ENCODE data around the gene PIGM.

Gene PIGM

DNA sequence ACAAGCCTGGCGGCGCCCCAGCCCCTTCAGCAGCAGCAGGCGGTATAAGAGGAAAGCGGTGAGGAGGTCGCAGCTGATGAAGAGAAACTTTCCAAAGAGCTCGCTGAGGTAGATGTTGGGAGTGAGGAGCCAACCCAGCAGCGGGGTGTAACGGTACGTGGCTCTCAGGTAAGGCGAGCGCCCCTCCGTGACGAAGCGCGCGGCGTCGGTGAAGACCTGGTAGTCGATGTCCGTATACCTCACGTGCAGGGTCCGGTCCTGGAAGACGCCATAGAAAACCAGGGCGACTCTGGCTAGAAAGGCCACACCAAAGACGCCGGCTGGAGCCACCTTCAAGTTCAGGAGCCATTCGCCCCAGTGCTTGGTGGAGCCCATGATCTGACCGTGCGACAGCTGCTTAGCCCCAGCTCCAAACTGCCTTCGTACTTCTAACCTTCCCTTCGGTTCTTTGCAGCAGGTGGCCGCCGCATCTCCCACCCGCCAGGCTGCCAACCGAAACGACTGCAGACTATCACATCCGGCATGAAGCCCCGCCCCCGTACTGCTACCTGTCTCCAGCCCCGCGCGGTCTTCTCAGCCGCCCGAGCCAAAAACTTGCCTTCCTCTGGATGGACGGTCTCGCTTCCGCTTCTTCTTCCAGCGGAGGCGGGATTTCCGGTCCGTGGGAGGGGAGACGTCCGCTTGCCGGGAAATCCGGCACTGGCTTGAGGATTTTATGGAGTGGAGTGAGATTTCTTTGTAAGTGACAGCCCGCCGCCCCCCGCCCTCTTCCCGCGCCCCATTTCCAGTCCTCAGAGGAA, at the start of gene PIGM:
Gene PIGM, minus strand, starts transcription at position 626 of the 800 bp plus-strand sequence. Its CDS starts 251 bp downstream, at position 375.
- peak; percentile 96 for DNase-seq (ENCODE audit: low spot score)

DNA sequence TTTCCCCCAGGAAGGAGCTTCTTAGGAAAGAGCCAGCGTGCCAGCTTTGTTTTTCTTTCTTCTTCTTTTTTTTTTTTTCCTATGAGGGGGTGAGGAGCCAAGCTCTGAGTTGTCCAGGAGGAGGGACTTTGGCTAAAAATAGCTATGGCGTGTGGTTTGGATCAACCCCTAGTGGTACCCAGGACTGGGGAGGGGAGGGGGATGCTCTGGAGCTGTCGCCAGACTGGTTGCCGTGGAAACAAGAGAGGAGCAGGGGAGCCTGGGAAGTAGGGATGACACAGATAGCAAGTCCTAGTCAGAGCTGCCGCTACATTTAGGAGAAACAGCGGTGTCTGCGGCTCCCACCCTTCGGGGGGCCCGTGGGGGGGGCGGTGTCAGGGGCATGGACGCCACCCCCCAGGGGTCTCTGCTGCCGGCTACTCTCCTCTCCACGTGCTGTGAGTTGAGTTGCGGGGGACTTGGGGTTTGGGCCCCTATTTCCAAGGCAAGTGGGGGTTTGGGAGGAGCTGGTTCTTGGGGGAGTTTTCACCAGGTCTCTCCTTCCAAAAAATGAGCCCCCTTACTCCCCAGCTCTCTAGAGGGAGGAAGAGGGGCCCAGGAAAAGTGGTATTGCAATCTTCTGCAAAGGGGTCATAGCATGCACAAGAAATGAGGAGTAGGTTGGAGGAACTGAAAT, 49.6 kb upstream of the PIGM start, which contains the start of gene KCNJ9:
Gene KCNJ9, plus strand, starts transcription at position 278 of the 676 bp plus-strand sequence. CDS start 2,493 bp downstream, outside the sequence.
- DNase-seq (ENCODE audit: low spot score): no peak

DNA sequence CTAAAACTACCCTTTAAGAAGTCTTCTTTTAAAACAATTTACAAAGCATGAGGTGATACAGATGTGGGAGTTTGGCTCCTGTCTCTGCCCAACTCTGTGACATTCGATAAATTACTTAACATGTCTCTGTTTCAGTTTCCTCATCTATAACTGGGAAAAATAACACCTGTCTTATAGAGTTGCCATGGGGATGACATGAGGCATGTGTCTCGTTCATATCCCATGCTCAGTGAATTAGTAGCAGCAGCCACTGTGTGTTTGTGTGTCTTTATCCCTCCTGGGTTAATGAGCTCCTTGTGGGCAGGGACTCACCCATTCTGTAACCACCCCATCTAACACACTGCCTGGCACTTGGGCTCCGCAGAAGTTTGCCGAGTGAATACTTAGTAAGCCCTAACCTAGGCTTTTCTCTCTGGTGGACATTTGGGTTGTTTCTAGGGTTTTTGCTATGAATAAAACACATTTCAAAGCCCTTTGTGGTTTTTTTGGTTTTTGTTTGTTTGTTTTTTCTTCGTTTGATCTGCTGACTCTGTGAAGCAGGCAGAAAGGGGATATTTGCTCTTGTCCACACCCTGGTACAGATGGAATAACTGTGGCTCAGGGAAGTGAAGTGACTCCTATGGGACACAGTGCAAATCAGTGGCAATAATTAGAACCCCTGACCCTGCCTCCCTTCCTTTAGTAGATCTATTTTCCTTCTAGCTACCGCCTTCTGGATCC, 48.8 kb upstream of the PIGM start:
- DNase-seq (ENCODE audit: low spot score): no peak

DNA sequence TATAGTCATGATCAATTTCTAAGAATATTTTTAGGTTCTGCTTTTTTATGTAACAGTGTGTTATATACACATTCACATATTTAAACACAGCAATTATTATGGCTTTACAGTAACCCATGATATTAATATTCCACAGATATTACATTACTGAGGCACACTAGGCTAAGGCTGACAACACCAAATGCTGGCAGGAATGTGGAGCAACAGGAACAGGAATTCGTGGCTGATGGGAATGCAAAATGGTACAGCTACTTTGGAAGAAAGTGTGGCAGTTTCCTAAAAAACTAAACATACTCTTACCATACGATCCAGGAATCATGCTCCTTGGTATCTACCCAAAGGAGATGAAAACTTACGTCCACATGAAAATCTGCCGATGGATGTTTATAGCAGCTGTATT, 47.7 kb upstream of the PIGM start:
- no peak for DNase-seq (ENCODE audit: low spot score)

DNA sequence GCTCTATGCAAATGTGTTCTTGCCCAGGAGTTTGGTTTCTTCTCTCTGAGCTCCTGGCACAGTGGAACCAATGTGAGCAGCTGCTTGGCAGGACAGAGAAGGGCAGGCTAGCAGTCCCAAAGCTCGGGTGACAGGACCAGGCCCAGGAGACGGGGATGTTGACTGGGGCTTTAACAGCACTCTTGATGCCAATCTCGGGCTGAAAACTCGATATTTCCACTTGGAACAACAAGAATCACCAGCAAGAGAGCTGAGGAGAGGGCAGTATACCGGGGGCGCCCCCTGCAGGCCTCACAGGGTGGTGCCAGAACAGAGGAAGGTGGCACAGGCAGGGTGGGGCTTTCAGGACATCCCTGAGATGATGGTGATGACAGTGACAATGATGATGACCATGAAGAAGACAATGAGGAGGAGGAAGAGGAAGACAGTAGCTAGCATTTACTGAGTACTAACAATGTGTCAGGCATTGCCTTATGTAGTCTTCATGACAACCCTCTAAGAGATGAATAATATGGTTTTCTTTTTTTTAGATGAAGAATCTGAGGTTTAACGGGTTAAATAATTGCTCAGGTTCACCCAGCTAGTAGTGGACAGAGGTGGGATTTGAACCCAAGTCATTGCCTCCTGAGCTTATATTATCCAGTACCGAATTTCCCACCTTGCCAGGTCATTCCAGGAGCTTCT, 46.9 kb upstream of the PIGM start:
- peak; percentile 68 for DNase-seq (ENCODE audit: low spot score)

DNA sequence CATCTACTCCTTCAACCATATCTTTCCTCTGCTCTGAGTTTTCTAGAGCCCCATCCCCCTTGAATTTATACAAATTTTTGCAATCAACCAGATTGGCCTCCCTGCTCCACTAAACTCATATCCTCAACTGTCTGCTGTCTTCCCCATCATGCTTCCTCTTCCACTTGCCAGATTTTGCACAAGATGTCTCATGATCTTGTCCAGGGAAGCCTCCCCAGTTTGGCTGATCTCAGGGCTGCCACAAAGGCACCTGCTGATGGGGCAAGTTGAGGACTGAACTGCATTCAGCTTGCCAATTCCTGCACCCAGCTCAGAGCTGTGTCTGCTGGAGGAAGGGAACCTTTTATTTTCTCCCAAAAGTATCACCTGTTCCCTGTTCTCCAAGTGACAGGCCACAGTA, 45.7 kb upstream of the PIGM start:
- DNase-seq (ENCODE audit: low spot score): no peak

DNA sequence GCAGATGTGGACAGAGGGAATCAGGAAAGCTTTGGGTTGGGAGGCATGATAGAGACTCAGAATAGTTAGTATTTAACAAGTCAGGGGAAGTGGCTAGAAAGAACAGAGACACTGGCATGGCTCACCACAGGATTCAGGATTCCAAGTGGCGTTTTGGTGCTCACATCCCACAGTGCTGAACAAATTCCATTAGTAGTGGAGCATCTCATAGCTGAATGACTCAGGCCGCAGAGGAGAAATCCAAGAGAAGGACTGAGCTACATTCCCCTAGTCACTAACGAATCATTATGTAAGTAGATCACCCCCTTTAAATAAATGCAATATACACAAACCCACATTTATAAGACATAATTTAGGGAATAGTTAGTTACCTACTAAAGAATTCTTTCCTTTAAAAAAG, 44.5 kb upstream of the PIGM start:
- no peak for DNase-seq (ENCODE audit: low spot score)

DNA sequence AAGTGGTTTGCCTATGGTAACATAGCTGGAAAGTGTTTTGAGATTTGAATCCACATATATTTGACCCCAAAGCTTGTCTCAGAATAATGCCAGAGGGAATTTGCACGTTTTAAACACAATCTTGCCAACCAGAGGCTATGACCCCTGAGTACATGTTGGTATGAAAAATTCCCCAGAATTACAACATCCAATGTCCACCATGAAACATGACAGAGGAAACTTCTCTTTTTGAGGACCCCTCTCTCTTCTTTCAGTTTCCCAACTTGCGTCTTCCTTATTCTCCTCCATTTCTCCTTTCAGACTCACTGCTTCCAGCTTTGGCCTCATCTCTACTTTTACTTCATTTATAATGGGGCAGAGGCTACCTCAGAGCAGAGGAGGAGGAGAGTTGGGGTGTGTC, 44.0 kb upstream of the PIGM start:
- no peak for DNase-seq (ENCODE audit: low spot score)

DNA sequence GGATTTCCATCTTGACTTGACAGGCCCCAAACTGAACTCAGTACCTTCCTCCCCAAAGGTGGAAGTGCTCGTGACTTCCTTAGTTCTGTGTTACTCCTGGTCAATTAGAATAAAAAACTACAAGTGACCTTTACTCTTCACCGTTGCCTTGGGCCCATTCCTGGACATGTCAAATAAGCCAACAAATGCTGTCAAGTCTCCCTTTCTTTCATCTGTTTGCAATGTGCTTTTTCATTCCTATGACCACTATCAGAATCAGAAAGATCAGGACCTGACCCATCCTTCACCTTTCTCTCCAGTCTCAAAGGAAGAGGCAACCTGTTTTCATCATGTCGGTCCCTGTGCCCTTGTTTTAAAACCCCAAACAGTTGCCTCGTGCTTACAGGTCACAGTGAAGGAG, 43.1 kb upstream of the PIGM start:
- no peak for DNase-seq (ENCODE audit: low spot score)

DNA sequence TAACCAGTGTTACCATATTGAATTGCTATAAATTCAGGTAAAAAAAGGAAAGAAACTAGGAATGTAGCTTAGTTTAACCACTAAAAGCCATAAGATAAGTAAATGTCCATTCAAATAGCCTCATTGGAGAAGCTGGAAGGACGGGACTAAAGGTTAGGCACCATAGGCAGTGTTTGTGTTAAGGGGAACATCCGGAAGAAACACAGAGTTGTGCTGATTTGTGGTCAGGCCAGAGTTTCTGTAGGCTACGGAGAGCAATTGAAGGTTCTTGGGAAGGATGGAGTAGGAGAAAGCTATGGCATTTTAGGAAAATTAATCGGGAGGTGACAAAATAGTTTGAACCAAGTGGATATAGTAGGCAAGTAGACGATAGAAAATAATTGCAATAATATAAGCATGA, 39.5 kb upstream of the PIGM start:
- DNase-seq (ENCODE audit: low spot score): no peak

DNA sequence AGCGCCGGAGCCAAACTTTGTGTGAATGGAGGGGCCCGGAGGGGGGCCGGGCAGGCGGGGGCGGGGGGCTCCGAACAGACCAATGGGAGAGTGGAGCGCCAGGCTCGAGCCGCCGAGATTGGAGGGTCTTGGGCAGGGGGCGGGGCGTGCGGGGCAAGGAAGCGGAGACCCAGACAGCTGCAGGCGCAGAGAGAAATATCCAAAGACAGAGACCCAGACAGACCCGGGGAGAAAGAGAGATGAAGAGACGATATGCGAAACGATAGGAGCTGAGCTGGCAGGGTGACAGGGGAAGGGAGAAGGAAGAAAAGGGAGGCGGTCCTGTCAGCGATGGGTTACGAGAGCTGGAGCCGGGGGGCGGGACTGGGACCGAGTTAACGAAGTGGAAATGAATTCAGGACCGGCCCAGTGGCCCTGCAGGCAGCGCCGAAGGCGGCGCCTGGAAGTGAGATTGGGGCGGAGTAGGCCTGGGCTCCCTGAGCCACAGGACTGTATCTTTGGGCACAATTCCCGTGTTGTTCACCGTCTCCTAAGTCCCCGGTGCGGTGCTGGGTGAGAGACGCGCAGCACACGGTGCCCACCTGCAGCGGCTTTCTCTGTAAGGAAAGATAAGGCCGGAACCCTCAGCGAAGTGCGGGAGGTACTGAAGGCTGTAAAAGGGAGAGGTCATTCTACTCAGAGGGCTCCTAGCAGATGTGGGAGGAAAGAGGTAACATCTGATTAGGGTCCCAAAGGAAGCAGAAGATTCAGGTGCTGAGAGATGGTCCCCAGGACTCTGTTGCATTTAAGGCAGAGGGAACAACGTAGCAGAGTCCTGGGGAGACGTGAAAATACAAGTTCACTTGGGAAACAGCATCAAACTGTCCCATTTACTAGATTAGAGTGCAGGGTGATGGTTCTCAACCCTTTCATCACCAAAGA, 38.7 kb upstream of the PIGM start:
- peak; percentile 28 for DNase-seq (ENCODE audit: low spot score)

DNA sequence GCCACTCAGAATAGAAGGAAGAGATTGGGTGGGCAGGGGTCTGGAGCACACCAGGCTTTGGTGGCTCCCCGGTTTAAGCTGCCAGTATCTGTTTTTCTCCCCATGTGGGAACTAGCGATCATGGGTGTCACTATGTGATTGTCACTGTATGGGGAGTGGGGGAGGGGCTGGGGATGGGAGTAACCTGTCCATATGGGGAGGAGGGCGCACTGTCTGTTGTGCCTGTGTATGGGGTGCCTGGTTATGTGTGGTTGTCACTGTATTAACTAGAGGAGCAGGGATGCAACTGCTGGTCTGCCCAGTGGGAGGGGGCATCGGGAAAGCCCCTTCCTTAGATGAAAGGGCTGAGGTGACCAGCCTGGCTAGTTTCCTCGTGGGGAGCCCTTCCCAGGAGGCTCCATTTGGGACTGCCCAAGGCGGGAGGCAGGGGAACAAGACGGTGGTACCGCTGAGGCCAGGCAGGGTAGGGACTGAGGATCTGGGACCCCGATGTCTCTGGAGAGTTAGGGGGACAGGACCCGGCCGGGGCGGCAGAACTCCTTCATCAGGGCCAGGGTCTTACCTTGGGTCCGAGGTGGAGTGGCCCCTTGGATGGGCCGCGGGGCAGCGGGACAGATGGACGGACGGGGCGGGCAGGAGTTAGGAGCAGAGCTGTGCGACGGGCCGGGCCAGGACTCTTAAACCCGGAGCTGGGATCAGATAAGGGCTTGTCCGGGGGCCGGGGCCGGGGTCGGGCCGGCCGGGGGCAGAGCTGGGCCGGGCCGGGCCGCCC, 37.9 kb upstream of the PIGM start, which contains the start of gene KCNJ10:
Gene KCNJ10, minus strand, starts transcription at position 701 of the 772 bp plus-strand sequence. CDS start 27,628 bp downstream, outside the sequence.
- no peak for DNase-seq (ENCODE audit: low spot score)

DNA sequence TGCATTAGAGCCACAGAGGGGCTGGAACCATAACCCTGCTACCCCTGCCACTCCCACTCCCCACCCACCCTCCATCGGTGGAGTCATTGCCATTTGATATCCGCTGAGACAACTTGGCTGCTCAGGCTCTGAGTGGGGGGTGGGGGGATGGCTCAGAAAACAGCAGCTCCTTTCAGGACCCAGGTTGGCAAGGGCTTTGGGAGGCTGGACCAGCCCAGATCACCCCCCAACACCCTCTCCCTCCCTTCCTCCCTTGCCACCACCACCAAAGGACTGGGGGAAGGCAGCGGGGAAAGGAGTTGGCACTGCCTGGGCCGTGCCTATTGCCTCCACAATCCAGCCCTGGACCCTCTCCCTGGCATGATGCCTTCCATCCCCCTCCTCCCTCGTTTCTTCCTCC, 36.4 kb upstream of the PIGM start:
- DNase-seq (ENCODE audit: low spot score): no peak

DNA sequence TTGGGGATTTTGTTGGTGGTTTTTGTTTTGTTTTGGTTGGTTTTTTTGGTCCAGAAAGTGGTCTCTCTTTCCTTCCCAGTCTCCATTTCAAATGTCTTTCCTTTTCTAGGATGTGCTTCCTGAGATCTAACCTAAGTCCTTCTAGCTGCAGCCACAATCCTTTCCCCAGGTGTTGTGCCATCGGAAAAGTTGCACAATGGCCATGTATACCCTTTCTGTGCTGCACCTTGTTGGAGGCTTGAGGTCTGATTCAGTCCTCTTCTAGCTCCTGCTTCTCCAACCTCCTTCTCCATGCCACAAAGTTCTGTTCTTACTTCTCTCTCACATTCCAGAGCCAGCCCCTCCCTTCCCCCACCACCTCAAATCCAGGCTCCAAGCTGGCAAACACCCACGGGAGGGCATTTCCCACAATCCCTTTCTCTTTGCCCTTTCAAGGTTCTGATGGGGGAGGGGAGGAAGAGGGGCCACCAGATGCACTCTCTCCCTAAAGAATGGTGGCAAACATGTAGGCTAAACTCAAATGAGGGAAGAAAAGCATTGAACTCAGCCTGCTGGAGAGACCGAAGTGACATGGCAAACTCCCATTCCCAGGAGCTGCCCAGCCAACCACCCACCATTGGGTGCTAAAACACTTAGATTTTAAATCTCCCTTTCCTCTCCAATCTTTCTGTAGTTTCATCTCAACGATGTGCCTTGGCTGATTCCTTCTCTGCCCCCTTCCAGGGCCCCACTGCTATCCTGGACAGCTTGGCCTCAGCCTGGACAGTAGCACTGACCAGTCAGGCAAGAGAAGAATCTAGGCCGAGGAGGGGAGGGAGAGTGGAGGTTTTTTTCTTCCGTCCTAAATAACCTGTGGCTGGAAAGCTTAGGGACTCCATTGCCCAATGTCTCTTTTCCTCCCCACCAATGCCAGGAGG, 35.3 kb upstream of the PIGM start:
- DNase-seq (ENCODE audit: low spot score): no peak

DNA sequence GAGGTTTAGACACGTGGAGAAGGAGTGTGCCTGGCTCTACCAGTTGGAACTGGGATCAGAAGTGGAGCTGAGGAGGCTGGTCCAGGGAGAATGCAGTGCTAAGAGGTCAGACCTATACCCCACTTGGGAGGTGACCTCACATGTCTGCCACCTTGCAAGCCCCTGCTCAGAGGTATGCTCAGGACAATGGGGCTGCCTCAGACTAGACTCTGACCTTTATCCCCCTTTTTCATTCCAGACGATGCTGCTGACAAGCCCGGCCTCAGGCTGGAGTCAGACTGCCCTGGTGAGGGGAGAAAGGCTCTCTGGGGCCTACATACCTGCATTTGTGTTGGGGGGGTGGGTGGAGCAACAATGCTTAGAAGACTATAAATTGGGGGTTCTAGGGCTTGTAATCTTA, 33.0 kb upstream of the PIGM start:
- DNase-seq (ENCODE audit: low spot score): no peak

DNA sequence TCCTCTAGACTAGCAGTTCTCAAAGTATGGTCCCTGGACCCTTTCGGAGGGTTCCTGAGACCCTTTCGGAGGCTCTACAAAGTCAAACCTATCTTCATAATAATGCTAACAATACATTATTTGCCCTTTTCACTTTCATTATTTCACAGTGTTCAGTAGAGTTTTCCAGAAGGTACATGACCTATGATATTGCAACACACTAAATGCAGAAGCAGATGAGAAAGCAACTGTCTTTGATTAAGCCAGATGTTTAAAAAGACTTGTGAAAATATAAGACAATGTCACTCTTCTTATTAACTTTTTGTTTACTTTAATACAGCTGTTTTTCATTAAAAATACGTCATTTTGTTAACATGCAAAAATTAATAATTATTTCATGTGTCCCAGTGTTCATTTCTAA, 32.4 kb upstream of the PIGM start:
- DNase-seq (ENCODE audit: low spot score): no peak

DNA sequence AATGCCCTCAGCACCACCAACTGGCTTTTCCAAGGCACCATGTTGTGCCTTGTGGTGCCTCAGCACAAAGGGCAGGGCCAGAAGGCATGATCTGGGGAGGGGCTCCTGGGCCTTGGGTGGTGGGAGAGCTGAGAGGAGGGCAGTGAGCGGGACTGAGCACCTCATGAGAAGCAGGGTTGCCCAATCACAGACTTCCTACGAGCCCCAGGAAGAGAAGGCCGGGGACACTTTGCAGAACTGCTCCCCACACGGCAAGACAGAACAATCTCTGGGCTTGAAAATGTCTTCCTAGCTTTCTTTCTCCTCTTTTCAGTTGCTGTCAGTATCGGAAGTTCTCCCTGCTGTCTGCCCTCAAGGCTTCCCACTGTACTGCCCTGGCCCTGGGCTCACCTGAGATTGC, 31.4 kb upstream of the PIGM start:
- no peak for DNase-seq (ENCODE audit: low spot score)

DNA sequence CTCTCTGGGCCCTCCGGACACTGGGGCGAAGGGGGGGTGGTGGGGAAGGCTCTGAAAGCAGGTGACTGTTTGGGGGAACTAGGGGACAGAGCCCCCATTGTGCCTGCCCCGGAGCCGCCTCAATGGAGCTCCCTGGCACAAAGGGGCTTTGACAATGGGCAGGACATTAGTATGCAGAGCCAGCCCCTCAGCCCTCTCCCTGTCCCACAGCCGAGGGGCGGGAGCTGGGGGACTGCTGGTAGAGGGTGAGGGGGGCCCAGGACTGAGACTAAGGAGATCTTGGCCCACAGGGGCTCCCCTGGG, 30.4 kb upstream of the PIGM start:
- DNase-seq (ENCODE audit: low spot score): no peak
